Measurements from ENCODE around the gene NEURL2. TPM values are rescaled to one million over a fixed set of nuclear protein-coding genes. Genes with fewer than 3 reads are reported as not detected.

The NEURL2 gene
- total and polyA plus RNA-seq, 2 experiments from 2014 or later = 4.6 to 10.9 TPM

DNA sequence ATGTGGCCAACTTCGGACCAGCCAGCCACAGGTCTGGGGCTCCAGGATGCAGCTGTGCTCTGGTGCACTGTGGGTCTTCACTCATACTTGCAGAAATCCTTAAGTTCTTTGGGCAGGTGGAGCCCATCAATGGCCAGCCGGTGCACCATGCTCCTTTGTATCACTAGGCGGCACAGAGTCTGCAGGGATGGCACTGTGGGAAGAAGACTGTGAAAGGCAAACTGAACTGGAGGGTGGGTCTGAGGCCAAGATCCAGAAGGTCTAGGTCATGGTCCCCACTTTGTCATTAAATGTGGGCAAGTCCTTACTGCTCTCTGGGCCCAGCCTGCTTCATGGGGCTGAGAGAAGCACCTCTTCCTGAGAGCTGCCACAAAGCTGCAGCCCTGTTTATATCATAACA is 2.3 kb downstream of the NEURL2 start:
- Mint-ChIP-seq H3K4me3 (no peak overlapping the region), H3K27ac (no peak overlapping the region), H3K9me3 (peaks cover 3% of the 10 kb centered on the region; the same call in 1 of the 3 replicates), H3K4me1 (peaks cover 14% of the 10 kb centered on the region; the same call in 2 of the 3 replicates), H3K27me3 (ENCODE audit: insufficient read depth, low read depth, poor library complexity) (peaks cover 15% of the 10 kb centered on the region), H3K36me3 (ENCODE audit: low read depth) (peaks cover 19% of the 10 kb centered on the region)
- H3K79me2 ChIP-seq (replicated peaks; ENCODE audit: insufficient read depth) = 0 out of 2 replicates have a peak, but pooled peaks cover 5% of the 10 kb centered on the region
- no peak for ATAC-seq
- H3K27me3 ChIP-seq (ENCODE audit: insufficient read depth) = no peaks in the 10 kb centered on the region
- peaks cover 3% of the 10 kb centered on the region; the same call in 1 of the 2 replicates for H3K36me3 ChIP-seq (ENCODE audit: insufficient read depth)
- H2AFZ ChIP-seq = no peak overlapping the region
- peaks cover 3% of the 10 kb centered on the region; the same call in 1 of the 2 replicates for H3K4me1 ChIP-seq (ENCODE audit: insufficient read depth)
- H3K27ac ChIP-seq (ENCODE audit: low read depth) = no peak overlapping the region
- no peaks in the 10 kb centered on the region for H3K9me2 ChIP-seq (ENCODE audit: insufficient read depth)
- no peak overlapping the region for H3K4me2 ChIP-seq
- no peak overlapping the region for H3K4me3 ChIP-seq
- no peaks in the 10 kb centered on the region for H3F3A ChIP-seq (replicated peaks; ENCODE audit: low read depth)
- DNase-seq (ENCODE audit: low spot score) = no peak
- no peaks in the 10 kb centered on the region; the same call in 1 of the 2 replicates for H4K20me1 ChIP-seq (replicated peaks; ENCODE audit: insufficient read depth)
- TF ChIP-seq CREB1 (CRISPR knock-in tag; IDR thresholded peaks at IDR 0.05; ENCODE audit: low read depth) (no peak), STAT1 (IDR thresholded peaks at IDR 0.05; ENCODE audit: unreplicated experiment) (no peak), JUNB (IDR thresholded peaks at IDR 0.05; ENCODE audit: unreplicated experiment) (no peak), POLR2AphosphoS5 (IDR thresholded peaks at IDR 0.05; ENCODE audit: low read depth) (no peak)
- TF ChIP-seq, protein P1, sequence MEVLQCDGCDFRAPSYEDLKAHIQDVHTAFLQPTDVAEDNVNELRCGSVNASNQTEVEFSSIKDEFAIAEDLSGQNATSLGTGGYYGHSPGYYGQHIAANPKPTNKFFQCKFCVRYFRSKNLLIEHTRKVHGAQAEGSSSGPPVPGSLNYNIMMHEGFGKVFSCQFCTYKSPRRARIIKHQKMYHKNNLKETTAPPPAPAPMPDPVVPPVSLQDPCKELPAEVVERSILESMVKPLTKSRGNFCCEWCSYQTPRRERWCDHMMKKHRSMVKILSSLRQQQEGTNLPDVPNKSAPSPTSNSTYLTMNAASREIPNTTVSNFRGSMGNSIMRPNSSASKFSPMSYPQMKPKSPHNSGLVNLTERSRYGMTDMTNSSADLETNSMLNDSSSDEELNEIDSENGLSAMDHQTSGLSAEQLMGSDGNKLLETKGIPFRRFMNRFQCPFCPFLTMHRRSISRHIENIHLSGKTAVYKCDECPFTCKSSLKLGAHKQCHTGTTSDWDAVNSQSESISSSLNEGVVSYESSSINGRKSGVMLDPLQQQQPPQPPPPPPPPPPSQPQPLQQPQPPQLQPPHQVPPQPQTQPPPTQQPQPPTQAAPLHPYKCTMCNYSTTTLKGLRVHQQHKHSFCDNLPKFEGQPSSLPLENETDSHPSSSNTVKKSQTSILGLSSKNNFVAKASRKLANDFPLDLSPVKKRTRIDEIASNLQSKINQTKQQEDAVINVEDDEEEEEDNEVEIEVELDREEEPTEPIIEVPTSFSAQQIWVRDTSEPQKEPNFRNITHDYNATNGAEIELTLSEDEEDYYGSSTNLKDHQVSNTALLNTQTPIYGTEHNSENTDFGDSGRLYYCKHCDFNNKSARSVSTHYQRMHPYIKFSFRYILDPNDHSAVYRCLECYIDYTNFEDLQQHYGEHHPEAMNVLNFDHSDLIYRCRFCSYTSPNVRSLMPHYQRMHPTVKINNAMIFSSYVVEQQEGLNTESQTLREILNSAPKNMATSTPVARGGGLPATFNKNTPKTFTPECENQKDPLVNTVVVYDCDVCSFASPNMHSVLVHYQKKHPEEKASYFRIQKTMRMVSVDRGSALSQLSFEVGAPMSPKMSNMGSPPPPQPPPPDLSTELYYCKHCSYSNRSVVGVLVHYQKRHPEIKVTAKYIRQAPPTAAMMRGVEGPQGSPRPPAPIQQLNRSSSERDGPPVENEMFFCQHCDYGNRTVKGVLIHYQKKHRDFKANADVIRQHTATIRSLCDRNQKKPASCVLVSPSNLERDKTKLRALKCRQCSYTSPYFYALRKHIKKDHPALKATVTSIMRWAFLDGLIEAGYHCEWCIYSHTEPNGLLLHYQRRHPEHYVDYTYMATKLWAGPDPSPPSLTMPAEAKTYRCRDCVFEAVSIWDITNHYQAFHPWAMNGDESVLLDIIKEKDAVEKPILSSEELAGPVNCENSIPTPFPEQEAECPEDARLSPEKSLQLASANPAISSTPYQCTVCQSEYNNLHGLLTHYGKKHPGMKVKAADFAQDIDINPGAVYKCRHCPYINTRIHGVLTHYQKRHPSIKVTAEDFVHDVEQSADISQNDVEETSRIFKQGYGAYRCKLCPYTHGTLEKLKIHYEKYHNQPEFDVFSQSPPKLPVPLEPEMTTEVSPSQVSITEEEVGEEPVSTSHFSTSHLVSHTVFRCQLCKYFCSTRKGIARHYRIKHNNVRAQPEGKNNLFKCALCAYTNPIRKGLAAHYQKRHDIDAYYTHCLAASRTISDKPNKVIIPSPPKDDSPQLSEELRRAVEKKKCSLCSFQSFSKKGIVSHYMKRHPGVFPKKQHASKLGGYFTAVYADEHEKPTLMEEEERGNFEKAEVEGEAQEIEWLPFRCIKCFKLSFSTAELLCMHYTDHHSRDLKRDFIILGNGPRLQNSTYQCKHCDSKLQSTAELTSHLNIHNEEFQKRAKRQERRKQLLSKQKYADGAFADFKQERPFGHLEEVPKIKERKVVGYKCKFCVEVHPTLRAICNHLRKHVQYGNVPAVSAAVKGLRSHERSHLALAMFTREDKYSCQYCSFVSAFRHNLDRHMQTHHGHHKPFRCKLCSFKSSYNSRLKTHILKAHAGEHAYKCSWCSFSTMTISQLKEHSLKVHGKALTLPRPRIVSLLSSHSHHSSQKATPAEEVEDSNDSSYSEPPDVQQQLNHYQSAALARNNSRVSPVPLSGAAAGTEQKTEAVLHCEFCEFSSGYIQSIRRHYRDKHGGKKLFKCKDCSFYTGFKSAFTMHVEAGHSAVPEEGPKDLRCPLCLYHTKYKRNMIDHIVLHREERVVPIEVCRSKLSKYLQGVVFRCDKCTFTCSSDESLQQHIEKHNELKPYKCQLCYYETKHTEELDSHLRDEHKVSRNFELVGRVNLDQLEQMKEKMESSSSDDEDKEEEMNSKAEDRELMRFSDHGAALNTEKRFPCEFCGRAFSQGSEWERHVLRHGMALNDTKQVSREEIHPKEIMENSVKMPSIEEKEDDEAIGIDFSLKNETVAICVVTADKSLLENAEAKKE (CRISPR knock-in tag; IDR thresholded peaks at IDR 0.05) = no peak
- TF ChIP-seq, protein P2, sequence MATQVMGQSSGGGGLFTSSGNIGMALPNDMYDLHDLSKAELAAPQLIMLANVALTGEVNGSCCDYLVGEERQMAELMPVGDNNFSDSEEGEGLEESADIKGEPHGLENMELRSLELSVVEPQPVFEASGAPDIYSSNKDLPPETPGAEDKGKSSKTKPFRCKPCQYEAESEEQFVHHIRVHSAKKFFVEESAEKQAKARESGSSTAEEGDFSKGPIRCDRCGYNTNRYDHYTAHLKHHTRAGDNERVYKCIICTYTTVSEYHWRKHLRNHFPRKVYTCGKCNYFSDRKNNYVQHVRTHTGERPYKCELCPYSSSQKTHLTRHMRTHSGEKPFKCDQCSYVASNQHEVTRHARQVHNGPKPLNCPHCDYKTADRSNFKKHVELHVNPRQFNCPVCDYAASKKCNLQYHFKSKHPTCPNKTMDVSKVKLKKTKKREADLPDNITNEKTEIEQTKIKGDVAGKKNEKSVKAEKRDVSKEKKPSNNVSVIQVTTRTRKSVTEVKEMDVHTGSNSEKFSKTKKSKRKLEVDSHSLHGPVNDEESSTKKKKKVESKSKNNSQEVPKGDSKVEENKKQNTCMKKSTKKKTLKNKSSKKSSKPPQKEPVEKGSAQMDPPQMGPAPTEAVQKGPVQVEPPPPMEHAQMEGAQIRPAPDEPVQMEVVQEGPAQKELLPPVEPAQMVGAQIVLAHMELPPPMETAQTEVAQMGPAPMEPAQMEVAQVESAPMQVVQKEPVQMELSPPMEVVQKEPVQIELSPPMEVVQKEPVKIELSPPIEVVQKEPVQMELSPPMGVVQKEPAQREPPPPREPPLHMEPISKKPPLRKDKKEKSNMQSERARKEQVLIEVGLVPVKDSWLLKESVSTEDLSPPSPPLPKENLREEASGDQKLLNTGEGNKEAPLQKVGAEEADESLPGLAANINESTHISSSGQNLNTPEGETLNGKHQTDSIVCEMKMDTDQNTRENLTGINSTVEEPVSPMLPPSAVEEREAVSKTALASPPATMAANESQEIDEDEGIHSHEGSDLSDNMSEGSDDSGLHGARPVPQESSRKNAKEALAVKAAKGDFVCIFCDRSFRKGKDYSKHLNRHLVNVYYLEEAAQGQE (IDR thresholded peaks at IDR 0.05; ENCODE audit: unreplicated experiment) = no peak

All from GM23338 (cell line).